ENCODE measurements around the gene ODF2L.

Gene ODF2L

DNA sequence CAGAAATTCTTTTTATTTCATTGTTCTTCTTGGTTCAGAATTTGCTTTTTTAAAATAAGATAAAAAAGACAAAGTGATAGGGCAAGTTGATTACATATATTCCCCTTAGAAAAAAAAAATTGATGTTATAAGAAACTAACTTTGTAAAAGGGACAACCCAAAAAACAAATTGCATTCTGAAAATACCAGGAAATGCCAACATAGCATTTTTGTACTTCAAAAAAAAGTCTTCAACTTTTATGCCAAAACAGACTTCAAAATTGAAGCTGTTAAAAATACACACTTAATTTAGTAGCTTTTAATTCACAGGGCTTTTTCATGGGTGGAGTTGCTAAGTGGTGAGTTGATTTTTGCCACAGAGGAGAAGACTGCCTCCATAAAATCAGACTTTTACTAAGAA is 70.9 kb downstream of the ODF2L start:
- Histone ChIP-seq H3K4me3 (ENCODE audit: low read depth, low read length) (no peak overlapping the region), H3K4me1 (ENCODE audit: control insufficient read depth, insufficient read depth, low read length) (no peaks in the 10 kb centered on the region), H3K27ac (ENCODE audit: extremely low read depth, low read depth, low read length) (no peak overlapping the region), H3K9me3 (ENCODE audit: control insufficient read depth, insufficient read depth, low read depth, low read length) (no peaks in the 10 kb centered on the region), H3K36me3 (ENCODE audit: control insufficient read depth in 2 of 2, insufficient read depth in 1 of 2, low read length in 2 of 2) (no peaks in the 10 kb centered on the region)
- CTCF ChIA-PET = no interaction called here
- TF ChIP-seq ZNF169 (tag by site-specific recombination; IDR thresholded peaks at IDR 0.05) = no peak
- no peak for TF ChIP-seq ZNF596 (tag by site-specific recombination; IDR thresholded peaks at IDR 0.05)
- TF ChIP-seq, protein P1, sequence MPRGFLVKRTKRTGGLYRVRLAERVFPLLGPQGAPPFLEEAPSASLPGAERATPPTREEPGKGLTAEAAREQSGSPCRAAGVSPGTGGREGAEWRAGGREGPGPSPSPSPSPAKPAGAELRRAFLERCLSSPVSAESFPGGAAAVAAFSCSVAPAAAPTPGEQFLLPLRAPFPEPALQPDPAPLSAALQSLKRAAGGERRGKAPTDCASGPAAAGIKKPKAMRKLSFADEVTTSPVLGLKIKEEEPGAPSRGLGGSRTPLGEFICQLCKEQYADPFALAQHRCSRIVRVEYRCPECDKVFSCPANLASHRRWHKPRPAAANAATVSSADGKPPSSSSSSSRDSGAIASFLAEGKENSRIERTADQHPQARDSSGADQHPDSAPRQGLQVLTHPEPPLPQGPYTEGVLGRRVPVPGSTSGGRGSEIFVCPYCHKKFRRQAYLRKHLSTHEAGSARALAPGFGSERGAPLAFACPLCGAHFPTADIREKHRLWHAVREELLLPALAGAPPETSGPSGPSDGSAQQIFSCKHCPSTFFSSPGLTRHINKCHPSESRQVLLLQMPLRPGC (tag by site-specific recombination; IDR thresholded peaks at IDR 0.05) = no peak
- no peak for TF ChIP-seq KLF9 (tag by site-specific recombination; IDR thresholded peaks at IDR 0.05; ENCODE audit: low read depth)
- TF ChIP-seq KLF7 (tag by site-specific recombination; IDR thresholded peaks at IDR 0.05; ENCODE audit: borderline replicate concordance) = no peak
- TF ChIP-seq ZNF157 (tag by site-specific recombination; IDR thresholded peaks at IDR 0.05) = no peak
- TF ChIP-seq MZF1 (tag by site-specific recombination; IDR thresholded peaks at IDR 0.05; ENCODE audit: borderline replicate concordance) = no peak
- POLR2A ChIA-PET = interaction anchor here (1.0 kb wide), 1 partner anchor 21 kb away, joined by 3 read pairs; no protein-coding TSS in a partner anchor

DNA sequence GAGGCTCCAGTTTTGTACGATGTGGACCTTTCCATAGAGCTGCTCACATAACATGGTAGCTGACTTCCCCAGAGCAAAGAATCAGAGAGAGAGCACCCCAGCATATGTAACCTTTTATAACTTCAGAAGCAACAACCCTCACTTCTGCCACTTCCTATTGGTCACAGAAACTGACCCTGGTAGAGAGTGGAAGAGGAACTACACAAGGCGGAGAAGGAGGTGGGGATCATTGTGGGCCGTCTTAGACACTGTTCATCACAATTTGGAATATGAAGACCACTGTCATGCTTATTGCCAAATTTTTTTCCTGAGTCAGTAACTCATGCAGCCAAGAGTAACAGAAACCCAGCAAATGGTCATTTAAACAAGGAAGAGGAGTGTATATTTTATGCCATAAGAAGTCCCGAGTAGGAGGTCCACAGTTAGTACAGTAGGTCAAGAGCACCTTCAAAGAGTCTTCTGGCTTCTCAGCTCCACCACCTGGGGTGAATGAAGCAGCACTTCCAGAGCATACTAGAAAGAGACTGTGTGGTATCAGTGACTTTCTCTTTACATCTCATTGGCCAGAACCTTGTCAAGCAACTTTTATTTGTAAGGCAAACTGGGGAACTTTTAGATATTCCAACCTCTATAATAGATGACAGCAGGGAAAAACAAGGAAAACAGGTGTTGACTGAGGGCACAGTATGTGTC is 71.8 kb downstream of the ODF2L start:
- H3K4me1 ChIP-seq (ENCODE audit: control insufficient read depth, insufficient read depth, low read length) = no peaks in the 10 kb centered on the region
- no peaks in the 10 kb centered on the region for H3K36me3 ChIP-seq (ENCODE audit: control insufficient read depth in 2 of 2, insufficient read depth in 1 of 2, low read length in 2 of 2)
- POLR2A ChIA-PET = no interaction called here
- H3K4me3 ChIP-seq (ENCODE audit: low read depth, low read length) = no peak overlapping the region
- no peaks in the 10 kb centered on the region for H3K9me3 ChIP-seq (ENCODE audit: control insufficient read depth, insufficient read depth, low read depth, low read length)
- no peak for TF ChIP-seq ZNF341 (tag by site-specific recombination; IDR thresholded peaks at IDR 0.05; ENCODE audit: low read depth)
- no peak for TF ChIP-seq ZIC2 (tag by site-specific recombination; IDR thresholded peaks at IDR 0.05)
- TF ChIP-seq KLF1 (tag by site-specific recombination; IDR thresholded peaks at IDR 0.05) = no peak
- TF ChIP-seq, protein P2, sequence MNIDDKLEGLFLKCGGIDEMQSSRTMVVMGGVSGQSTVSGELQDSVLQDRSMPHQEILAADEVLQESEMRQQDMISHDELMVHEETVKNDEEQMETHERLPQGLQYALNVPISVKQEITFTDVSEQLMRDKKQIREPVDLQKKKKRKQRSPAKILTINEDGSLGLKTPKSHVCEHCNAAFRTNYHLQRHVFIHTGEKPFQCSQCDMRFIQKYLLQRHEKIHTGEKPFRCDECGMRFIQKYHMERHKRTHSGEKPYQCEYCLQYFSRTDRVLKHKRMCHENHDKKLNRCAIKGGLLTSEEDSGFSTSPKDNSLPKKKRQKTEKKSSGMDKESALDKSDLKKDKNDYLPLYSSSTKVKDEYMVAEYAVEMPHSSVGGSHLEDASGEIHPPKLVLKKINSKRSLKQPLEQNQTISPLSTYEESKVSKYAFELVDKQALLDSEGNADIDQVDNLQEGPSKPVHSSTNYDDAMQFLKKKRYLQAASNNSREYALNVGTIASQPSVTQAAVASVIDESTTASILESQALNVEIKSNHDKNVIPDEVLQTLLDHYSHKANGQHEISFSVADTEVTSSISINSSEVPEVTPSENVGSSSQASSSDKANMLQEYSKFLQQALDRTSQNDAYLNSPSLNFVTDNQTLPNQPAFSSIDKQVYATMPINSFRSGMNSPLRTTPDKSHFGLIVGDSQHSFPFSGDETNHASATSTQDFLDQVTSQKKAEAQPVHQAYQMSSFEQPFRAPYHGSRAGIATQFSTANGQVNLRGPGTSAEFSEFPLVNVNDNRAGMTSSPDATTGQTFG (tag by site-specific recombination; IDR thresholded peaks at IDR 0.05; ENCODE audit: borderline replicate concordance) = no peak
- TF ChIP-seq ZNF626 (tag by site-specific recombination; IDR thresholded peaks at IDR 0.05) = no peak
- no peak for TF ChIP-seq ZNF768 (tag by site-specific recombination; IDR thresholded peaks at IDR 0.05)
- TF ChIP-seq ZNF707 (tag by site-specific recombination; IDR thresholded peaks at IDR 0.05) = no peak
- no peak for TF ChIP-seq GFI1B (tag by site-specific recombination; IDR thresholded peaks at IDR 0.05)
- TF ChIP-seq ZNF302 (tag by site-specific recombination; IDR thresholded peaks at IDR 0.05; ENCODE audit: low read depth) = no peak
- TF ChIP-seq, protein P3, sequence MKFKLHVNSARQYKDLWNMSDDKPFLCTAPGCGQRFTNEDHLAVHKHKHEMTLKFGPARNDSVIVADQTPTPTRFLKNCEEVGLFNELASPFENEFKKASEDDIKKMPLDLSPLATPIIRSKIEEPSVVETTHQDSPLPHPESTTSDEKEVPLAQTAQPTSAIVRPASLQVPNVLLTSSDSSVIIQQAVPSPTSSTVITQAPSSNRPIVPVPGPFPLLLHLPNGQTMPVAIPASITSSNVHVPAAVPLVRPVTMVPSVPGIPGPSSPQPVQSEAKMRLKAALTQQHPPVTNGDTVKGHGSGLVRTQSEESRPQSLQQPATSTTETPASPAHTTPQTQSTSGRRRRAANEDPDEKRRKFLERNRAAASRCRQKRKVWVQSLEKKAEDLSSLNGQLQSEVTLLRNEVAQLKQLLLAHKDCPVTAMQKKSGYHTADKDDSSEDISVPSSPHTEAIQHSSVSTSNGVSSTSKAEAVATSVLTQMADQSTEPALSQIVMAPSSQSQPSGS (tag by site-specific recombination; IDR thresholded peaks at IDR 0.05; ENCODE audit: low read depth) = no peak
- no peak for TF ChIP-seq ZNF146 (tag by site-specific recombination; IDR thresholded peaks at IDR 0.05)
- TF ChIP-seq, protein P4, sequence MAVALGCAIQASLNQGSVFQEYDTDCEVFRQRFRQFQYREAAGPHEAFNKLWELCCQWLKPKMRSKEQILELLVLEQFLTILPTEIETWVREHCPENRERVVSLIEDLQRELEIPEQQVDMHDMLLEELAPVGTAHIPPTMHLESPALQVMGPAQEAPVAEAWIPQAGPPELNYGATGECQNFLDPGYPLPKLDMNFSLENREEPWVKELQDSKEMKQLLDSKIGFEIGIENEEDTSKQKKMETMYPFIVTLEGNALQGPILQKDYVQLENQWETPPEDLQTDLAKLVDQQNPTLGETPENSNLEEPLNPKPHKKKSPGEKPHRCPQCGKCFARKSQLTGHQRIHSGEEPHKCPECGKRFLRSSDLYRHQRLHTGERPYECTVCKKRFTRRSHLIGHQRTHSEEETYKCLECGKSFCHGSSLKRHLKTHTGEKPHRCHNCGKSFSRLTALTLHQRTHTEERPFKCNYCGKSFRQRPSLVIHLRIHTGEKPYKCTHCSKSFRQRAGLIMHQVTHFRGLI (tag by site-specific recombination; IDR thresholded peaks at IDR 0.05) = no peak
- TF ChIP-seq, protein P5, sequence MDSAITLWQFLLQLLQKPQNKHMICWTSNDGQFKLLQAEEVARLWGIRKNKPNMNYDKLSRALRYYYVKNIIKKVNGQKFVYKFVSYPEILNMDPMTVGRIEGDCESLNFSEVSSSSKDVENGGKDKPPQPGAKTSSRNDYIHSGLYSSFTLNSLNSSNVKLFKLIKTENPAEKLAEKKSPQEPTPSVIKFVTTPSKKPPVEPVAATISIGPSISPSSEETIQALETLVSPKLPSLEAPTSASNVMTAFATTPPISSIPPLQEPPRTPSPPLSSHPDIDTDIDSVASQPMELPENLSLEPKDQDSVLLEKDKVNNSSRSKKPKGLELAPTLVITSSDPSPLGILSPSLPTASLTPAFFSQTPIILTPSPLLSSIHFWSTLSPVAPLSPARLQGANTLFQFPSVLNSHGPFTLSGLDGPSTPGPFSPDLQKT (IDR thresholded peaks at IDR 0.05; ENCODE audit: borderline replicate concordance, low read depth, low read length) = no peak
- TF ChIP-seq ZNF423 (tag by site-specific recombination; IDR thresholded peaks at IDR 0.05) = no peak
- TF ChIP-seq, protein P6, sequence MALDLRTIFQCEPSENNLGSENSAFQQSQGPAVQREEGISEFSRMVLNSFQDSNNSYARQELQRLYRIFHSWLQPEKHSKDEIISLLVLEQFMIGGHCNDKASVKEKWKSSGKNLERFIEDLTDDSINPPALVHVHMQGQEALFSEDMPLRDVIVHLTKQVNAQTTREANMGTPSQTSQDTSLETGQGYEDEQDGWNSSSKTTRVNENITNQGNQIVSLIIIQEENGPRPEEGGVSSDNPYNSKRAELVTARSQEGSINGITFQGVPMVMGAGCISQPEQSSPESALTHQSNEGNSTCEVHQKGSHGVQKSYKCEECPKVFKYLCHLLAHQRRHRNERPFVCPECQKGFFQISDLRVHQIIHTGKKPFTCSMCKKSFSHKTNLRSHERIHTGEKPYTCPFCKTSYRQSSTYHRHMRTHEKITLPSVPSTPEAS (tag by site-specific recombination; IDR thresholded peaks at IDR 0.05) = no peak
- no peak for TF ChIP-seq ZNF426 (tag by site-specific recombination; IDR thresholded peaks at IDR 0.05)
- no peak for TF ChIP-seq ZXDB (tag by site-specific recombination; IDR thresholded peaks at IDR 0.05)
- H3K27ac ChIP-seq (ENCODE audit: extremely low read depth, low read depth, low read length) = no peak overlapping the region
- CTCF ChIA-PET = interaction anchor here (0.5 kb wide), 1 partner anchor 56 kb away, joined by 3 read pairs; no protein-coding TSS in a partner anchor
